Measurements from ENCODE around the gene SULT1C4. TPM values are rescaled to one million over a fixed set of nuclear protein-coding genes. Genes with fewer than 3 reads are reported as not detected.

SULT1C4 gene
- total RNA-seq, 1 experiment from 2014 or later: not detected

DNA sequence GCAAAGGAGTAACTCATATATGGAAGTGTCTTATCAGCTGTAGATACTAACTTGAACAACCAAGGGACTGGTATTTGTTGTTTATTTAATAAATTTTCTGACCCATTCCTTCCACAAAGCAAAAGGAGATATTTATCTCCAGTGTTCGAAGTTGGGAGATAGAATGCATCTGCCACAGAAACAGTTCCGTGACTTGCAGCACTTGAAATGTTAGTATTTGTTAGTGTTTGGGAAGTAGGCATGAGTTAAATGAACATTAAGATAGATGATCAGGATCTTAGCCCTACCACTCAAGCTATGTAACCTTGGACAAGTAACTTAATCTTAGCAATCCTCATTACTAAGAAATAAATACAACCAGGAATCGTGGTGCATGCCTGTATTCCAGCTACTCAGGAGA, 12.1 kb upstream of the SULT1C4 start:
- TF ChIP-seq, protein P1, sequence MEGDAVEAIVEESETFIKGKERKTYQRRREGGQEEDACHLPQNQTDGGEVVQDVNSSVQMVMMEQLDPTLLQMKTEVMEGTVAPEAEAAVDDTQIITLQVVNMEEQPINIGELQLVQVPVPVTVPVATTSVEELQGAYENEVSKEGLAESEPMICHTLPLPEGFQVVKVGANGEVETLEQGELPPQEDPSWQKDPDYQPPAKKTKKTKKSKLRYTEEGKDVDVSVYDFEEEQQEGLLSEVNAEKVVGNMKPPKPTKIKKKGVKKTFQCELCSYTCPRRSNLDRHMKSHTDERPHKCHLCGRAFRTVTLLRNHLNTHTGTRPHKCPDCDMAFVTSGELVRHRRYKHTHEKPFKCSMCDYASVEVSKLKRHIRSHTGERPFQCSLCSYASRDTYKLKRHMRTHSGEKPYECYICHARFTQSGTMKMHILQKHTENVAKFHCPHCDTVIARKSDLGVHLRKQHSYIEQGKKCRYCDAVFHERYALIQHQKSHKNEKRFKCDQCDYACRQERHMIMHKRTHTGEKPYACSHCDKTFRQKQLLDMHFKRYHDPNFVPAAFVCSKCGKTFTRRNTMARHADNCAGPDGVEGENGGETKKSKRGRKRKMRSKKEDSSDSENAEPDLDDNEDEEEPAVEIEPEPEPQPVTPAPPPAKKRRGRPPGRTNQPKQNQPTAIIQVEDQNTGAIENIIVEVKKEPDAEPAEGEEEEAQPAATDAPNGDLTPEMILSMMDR (IDR thresholded peaks at IDR 0.05; ENCODE audit: unreplicated experiment): no peak
- Mint-ChIP-seq H3K9me3 (ENCODE audit: low read depth, unreplicated experiment) (no peaks in the 10 kb centered on the region), H3K4me3 (ENCODE audit: low read depth, unreplicated experiment) (no peak overlapping the region), H3K4me1 (ENCODE audit: low read depth, unreplicated experiment) (peaks cover 18% of the 10 kb centered on the region), H3K36me3 (ENCODE audit: insufficient read depth, unreplicated experiment) (peaks cover 8% of the 10 kb centered on the region), H3K27me3 (ENCODE audit: unreplicated experiment) (no peaks in the 10 kb centered on the region), H3K27ac (ENCODE audit: unreplicated experiment) (no peak overlapping the region)
- DNase-seq: no peak
- BruUV-seq (replicated peaks): no TSS peak
- intact Hi-C loops (cut with micrococcal nuclease; ENCODE audit: unreplicated experiment): no loop called here
- CTCF ChIA-PET: no interaction called here

DNA sequence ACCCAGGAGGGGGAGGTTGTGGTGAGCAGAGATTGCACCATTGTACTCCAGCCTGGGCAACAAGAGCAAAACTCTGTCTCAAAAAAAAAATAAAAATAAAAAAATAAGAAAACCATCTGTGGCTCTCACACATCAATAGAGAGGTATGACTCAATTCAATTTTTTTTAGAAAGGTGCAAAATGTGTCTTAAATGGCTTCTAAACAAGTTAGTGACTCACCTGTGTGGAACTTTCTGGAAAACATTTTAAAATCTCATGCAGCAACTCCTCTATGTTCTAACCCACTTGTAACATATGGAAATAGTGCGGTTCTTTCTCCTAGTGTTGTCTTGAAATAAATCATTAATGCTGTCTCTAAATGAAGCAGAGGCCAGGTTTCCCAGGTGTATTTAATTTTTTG, 10.7 kb upstream of the SULT1C4 start:
- Mint-ChIP-seq H3K4me1 (ENCODE audit: low read depth, unreplicated experiment) (peaks cover 18% of the 10 kb centered on the region), H3K9me3 (ENCODE audit: low read depth, unreplicated experiment) (no peaks in the 10 kb centered on the region), H3K27me3 (ENCODE audit: unreplicated experiment) (no peaks in the 10 kb centered on the region), H3K27ac (ENCODE audit: unreplicated experiment) (no peak overlapping the region), H3K36me3 (ENCODE audit: insufficient read depth, unreplicated experiment) (peaks cover 8% of the 10 kb centered on the region), H3K4me3 (ENCODE audit: low read depth, unreplicated experiment) (no peak overlapping the region)
- CTCF ChIA-PET: interaction anchor here (0.6 kb wide), 1 partner anchor 217 kb away, joined by 3 read pairs; no protein-coding TSS in a partner anchor
- BruUV-seq (replicated peaks): no TSS peak
- TF ChIP-seq, protein P1 (IDR thresholded peaks at IDR 0.05; ENCODE audit: unreplicated experiment): no peak
- intact Hi-C loops (cut with micrococcal nuclease; ENCODE audit: unreplicated experiment): no loop called here
- no peak for DNase-seq

DNA sequence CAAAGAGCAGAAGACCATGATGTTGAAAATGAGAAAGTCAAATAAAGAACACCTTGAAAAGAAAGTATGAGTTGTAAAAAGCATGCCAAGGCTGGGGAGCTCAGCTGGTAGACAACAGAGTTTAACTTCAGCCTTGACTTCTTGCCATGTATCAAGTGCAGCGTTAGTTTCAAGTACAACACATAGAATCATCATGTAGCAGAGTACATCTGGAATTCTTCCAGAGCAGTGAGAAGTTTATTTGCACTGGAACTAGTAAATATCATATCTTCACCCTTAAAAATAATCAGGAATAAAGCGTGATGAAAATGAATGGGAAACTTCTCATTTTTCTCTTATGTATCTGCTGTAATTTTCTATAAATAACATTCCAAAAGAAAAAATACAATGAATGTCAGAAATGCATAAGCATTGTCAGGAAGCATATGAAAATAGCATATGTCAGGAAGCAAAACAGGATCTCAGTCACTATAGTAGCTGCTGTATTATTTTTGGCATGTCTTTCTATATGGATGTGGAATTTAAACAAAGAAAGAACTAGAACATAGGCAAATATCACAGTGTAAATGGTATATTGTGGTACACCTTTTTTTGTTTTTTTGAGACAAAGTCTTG, 10.1 kb upstream of the SULT1C4 start:
- Mint-ChIP-seq H3K27me3 (ENCODE audit: unreplicated experiment) (no peaks in the 10 kb centered on the region), H3K36me3 (ENCODE audit: insufficient read depth, unreplicated experiment) (peaks cover 8% of the 10 kb centered on the region), H3K4me1 (ENCODE audit: low read depth, unreplicated experiment) (peaks cover 15% of the 10 kb centered on the region), H3K4me3 (ENCODE audit: low read depth, unreplicated experiment) (no peak overlapping the region), H3K9me3 (ENCODE audit: low read depth, unreplicated experiment) (no peaks in the 10 kb centered on the region), H3K27ac (ENCODE audit: unreplicated experiment) (no peak overlapping the region)
- CTCF ChIA-PET: no interaction called here
- intact Hi-C loops (cut with micrococcal nuclease; ENCODE audit: unreplicated experiment): no loop called here
- no peak for DNase-seq
- TF ChIP-seq, protein P1 (IDR thresholded peaks at IDR 0.05; ENCODE audit: unreplicated experiment): no peak
- BruUV-seq (replicated peaks): no TSS peak

DNA sequence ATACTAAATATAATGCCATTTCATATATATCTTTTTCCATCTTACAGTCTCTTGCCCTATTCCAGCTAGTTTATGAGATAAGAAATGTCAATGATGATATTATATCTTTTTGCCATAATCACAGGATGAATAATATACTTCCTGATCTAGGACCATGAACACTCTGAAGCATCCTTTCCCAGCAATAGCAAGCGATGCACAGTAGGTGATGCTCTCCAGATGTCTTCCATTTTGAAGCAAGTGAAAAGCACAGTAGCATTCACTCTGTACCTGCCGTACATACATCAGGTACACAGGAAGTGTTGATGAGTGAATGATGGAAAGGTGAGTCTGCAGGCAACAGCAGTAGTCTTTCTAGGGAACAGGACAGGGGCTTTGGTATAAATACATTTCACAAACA, 8.6 kb upstream of the SULT1C4 start:
- no TSS peak for BruUV-seq (replicated peaks)
- CTCF ChIA-PET: interaction anchor here (1.8 kb wide), 1 partner anchor 13 kb away, joined by 5 read pairs; no protein-coding TSS in a partner anchor
- DNase-seq: no peak
- Mint-ChIP-seq H3K9me3 (ENCODE audit: low read depth, unreplicated experiment) (no peaks in the 10 kb centered on the region), H3K27ac (ENCODE audit: unreplicated experiment) (no peak overlapping the region), H3K27me3 (ENCODE audit: unreplicated experiment) (no peaks in the 10 kb centered on the region), H3K4me1 (ENCODE audit: low read depth, unreplicated experiment) (peaks cover under 1% of the 10 kb centered on the region), H3K4me3 (ENCODE audit: low read depth, unreplicated experiment) (no peak overlapping the region), H3K36me3 (ENCODE audit: insufficient read depth, unreplicated experiment) (no peaks in the 10 kb centered on the region)
- intact Hi-C loops (cut with micrococcal nuclease; ENCODE audit: unreplicated experiment): no loop called here
- TF ChIP-seq, protein P1 (IDR thresholded peaks at IDR 0.05; ENCODE audit: unreplicated experiment): no peak

Data from Calu3 (cell line).